Breast epithelium (tissue), 4 donors: Measurements from ENCODE around the gene CFAP65. TPM values are rescaled to one million over a fixed set of nuclear protein-coding genes. Genes with fewer than 3 reads are reported as not detected.

Experiments used
- DNase-seq, 2 donors: peaks; one replicate each; pipeline ENCODE4 v3.0.0-alpha.2; 2019; ENCODE audit warnings: low spot score in 2 of 2
- H3K27ac ChIP-seq, 2 donors: fragments of 200-600 bp; sonication (generic) in 1 of 2; one replicate each; pipeline ENCODE4 v1.5.1; 2016 to 2019; ENCODE audit warnings: mild to moderate bottlenecking in 1 of 2
- H3K27me3 ChIP-seq, 2 donors: fragments of 200-600 bp; sonication (generic) in 1 of 2; one replicate each; pipeline versions ENCODE4 v1.5.1 to v1.6.0; 2017 to 2019; ENCODE audit warnings: control low read depth in 1 of 2, mild to moderate bottlenecking in 1 of 2
- H3K36me3 ChIP-seq: fragments of 200-600 bp; one replicate; pipeline ENCODE4 v1.5.1; 2019
- H3K4me1 ChIP-seq, 2 donors: fragments of 200-600 bp; sonication (generic); one replicate each; pipeline ENCODE4 v1.5.1; 2016 to 2019; ENCODE audit warnings: control low read depth in 1 of 2
- H3K4me3 ChIP-seq, 3 donors: fragments of 200-600 bp; sonication (generic); 1 replicate in 2 of 3; 2 replicates in 1 of 3; pipeline ENCODE4 v1.5.1; 2016 to 2019; ENCODE audit warnings: mild to moderate bottlenecking in 3 of 3, moderate library complexity in 2 of 3
- H3K9me3 ChIP-seq, 2 donors: fragments of 200-600 bp; sonication (generic) in 1 of 2; one replicate each; pipeline ENCODE4 v1.5.1; 2016 to 2019; ENCODE audit warnings: control low read depth in 1 of 2
- CTCF ChIP-seq, 3 donors: fragments of 450-650 bp; IDR thresholded peaks; one replicate each; pipeline ENCODE4 v1.5.1; 2016 to 2017; ENCODE audit warnings: antibody characterized with exemption in 3 of 3, mild to moderate bottlenecking in 3 of 3, moderate library complexity in 3 of 3
- POLR2A ChIP-seq: fragments of 450-650 bp; IDR thresholded peaks from one replicate; pipeline ENCODE4 v1.6.1; 2016; ENCODE audit warnings: antibody characterized with exemption, mild to moderate bottlenecking, moderate library complexity
- POLR2AphosphoS5 ChIP-seq, 3 donors: sonication (generic); formaldehyde crosslinking; IDR thresholded peaks; one replicate each; pipeline ENCODE4 v1.6.1; 2017; ENCODE audit warnings: antibody characterized with exemption in 3 of 3
- intact Hi-C: fragments of 100-400 bp; cut with DNase I; formaldehyde crosslinking; loops from one replicate; pipeline ENCODE4 v1.15.1; 2023; ENCODE audit warnings: low total_unique reads
- total RNA-seq, 3 donors: library from RNA; depleted of rRNA; stranded (reverse); fragments of >200 nt; gene quantifications; one replicate each; pipeline ENCODE4 v1.1.0, GENCODE V29; 2016

CFAP65 gene
- total RNA-seq, 3 donors from 2014 or later = 0.33 TPM; not detected in 2

GRCh38 chr2:219056896-219057708, 15.8 kb upstream of the CFAP65 start:
- Histone ChIP-seq H3K4me3 (peak overlapping the region in 1 of 3 donors; percentile 51), H3K27me3 (peaks cover 3 to 74% of the 10 kb centered on the region in 2 donors)

GRCh38 chr2:219056176-219056895, 15.0 kb upstream of the CFAP65 start:
- TF ChIP-seq POLR2A = no peak
- TF ChIP-seq POLR2AphosphoS5 (IDR thresholded peaks at IDR 0.05) = no peak
- no peak for TF ChIP-seq CTCF (IDR thresholded peaks at IDR 0.05)

More at GRCh38 chr2:219056896-219057708, 15.8 kb upstream of the CFAP65 start:
- intact Hi-C loops = no loop called here
- TF ChIP-seq POLR2A (no peak), CTCF (IDR thresholded peaks at IDR 0.05) (no peak), POLR2AphosphoS5 (IDR thresholded peaks at IDR 0.05) (no peak)
- DNase-seq = no peak
- H3K4me1 ChIP-seq = peaks cover 4 to 26% of the 10 kb centered on the region in 2 donors
- no peak overlapping the region for H3K27ac ChIP-seq
- no peaks in the 10 kb centered on the region for H3K36me3 ChIP-seq
- no peaks in the 10 kb centered on the region for H3K9me3 ChIP-seq

GRCh38 chr2:219054956-219055903, 13.9 kb upstream of the CFAP65 start:
- TF ChIP-seq CTCF (IDR thresholded peaks at IDR 0.05) (no peak), POLR2AphosphoS5 (IDR thresholded peaks at IDR 0.05) (no peak), POLR2A (no peak)
- H3K27ac ChIP-seq = no peak overlapping the region
- peaks cover under 1 to 65% of the 10 kb centered on the region in 2 donors for H3K27me3 ChIP-seq
- no peaks in the 10 kb centered on the region for H3K9me3 ChIP-seq
- intact Hi-C loops = no loop called here
- no peak overlapping the region for H3K4me3 ChIP-seq
- DNase-seq = no peak
- no peaks in the 10 kb centered on the region for H3K36me3 ChIP-seq
- peaks cover 0 to 23% of the 10 kb centered on the region in 2 donors for H3K4me1 ChIP-seq

More at GRCh38 chr2:219056176-219056895, 15.0 kb upstream of the CFAP65 start:
- Histone ChIP-seq H3K4me3 (no peak overlapping the region), H3K27ac (no peak overlapping the region), H3K9me3 (no peaks in the 10 kb centered on the region), H3K27me3 (peaks cover 3 to 66% of the 10 kb centered on the region in 2 donors), H3K4me1 (peaks cover 4 to 26% of the 10 kb centered on the region in 2 donors), H3K36me3 (no peaks in the 10 kb centered on the region)
- intact Hi-C loops = no loop called here
- DNase-seq = no peak

GRCh38 chr2:219049282-219049681, 8.0 kb upstream of the CFAP65 start:
- Histone ChIP-seq H3K27me3 (peaks cover 0 to 52% of the 10 kb centered on the region in 2 donors), H3K36me3 (no peaks in the 10 kb centered on the region), H3K4me1 (no peaks in the 10 kb centered on the region), H3K27ac (no peak overlapping the region), H3K9me3 (no peaks in the 10 kb centered on the region), H3K4me3 (no peak overlapping the region)
- DNase-seq = no peak
- intact Hi-C loops = no loop called here
- TF ChIP-seq POLR2A (no peak), CTCF (IDR thresholded peaks at IDR 0.05) (no peak)
